ENCODE data around the gene ZNF467. TPM values are rescaled to one million over a fixed set of nuclear protein-coding genes. Genes with fewer than 3 reads are reported as not detected.

The ZNF467 gene
- total and polyA plus RNA-seq, 8 donors, result 6.3 to 18.6 (median 8.8) TPM

DNA sequence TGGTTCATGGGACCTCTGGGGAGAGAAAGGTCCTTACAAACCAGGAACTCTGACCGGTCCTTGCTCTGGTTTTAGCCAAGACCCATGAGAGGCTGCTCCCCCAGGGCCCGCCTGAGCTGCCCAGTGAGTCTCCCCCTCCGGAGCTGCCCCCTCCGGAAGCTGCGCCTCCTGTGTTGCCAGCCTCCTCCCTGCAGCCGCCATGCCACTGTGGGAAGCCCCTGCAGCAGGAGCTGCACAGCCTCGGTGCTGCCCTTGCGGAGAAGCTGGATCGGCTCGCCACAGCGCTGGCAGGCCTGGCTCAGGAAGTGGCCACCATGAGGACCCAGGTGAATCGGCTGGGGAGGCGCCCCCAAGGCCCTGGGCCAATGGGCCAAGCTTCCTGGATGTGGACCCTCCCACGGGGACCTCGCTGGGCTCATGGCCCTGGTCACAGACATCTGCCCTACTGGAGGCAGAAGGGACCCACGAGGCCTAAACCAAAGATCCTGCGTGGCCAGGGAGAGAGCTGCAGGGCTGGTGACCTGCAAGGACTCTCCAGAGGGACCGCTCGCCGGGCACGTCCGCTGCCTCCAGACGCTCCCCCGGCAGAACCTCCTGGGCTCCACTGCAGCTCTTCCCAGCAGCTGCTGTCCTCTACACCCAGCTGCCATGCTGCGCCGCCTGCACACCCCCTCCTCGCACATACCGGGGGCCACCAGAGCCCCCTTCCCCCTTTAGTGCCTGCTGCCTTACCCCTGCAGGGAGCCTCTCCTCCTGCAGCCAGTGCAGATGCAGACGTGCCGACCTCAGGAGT is 40.1 kb downstream of the ZNF467 start:
- DNase-seq, result peak in 1 of 6 donors; percentile 49
- 93 to 94% methylated on average over 29 to 30 of the region's 30 CpGs for WGBS, 2 donors
- H3K27ac ChIP-seq, result no peak overlapping the region

DNA sequence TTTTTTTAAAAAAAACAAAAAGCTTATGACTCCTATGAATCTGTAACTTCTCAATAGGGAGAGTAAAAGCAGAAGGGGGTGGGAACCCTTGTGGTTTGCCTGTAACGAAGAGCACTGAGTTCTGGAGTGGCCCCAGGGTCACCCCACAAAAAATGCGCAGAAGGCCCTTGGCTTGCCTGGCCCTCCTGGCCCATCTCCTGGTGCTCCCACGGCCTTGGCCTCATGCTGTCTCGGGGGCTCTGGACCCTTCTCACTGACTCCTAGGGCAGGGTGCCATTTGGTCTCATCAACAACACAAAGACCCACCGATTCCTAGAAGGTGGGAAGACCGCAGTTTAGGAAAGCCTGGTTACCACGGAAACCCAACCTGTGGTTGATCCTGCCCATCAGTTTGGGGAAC is 40.8 kb downstream of the ZNF467 start:
- Histone ChIP-seq H3K4me1 (no peaks in the 10 kb centered on the region), H3K36me3 (peaks cover 0 to 16% (median 0%) of the 10 kb centered on the region in 3 donors), H3K9me3 (no peaks in the 10 kb centered on the region), H3K4me3 (no peak overlapping the region), H3K27ac (no peak overlapping the region), H3K27me3 (no peaks in the 10 kb centered on the region)
- TF ChIP-seq, protein P1, sequence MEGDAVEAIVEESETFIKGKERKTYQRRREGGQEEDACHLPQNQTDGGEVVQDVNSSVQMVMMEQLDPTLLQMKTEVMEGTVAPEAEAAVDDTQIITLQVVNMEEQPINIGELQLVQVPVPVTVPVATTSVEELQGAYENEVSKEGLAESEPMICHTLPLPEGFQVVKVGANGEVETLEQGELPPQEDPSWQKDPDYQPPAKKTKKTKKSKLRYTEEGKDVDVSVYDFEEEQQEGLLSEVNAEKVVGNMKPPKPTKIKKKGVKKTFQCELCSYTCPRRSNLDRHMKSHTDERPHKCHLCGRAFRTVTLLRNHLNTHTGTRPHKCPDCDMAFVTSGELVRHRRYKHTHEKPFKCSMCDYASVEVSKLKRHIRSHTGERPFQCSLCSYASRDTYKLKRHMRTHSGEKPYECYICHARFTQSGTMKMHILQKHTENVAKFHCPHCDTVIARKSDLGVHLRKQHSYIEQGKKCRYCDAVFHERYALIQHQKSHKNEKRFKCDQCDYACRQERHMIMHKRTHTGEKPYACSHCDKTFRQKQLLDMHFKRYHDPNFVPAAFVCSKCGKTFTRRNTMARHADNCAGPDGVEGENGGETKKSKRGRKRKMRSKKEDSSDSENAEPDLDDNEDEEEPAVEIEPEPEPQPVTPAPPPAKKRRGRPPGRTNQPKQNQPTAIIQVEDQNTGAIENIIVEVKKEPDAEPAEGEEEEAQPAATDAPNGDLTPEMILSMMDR (IDR thresholded peaks at IDR 0.05), result no peak
- intact Hi-C loops (cut with DNase I), result no loop called here
- FAIRE-seq, result no peak
- 87 to 94% methylated on average over 7 of the region's 7 CpGs for WGBS, 2 donors
- no peak for ATAC-seq
- DNase-seq, result no peak

More for the DNA sequence above, 40.1 kb downstream of the ZNF467 start:
- peaks cover 0 to 16% (median 0%) of the 10 kb centered on the region in 3 donors for H3K36me3 ChIP-seq
- no peak for ATAC-seq
- H3K27me3 ChIP-seq, result no peaks in the 10 kb centered on the region
- intact Hi-C loops (cut with DNase I), result no loop called here
- no peaks in the 10 kb centered on the region for H3K4me1 ChIP-seq
- H3K9me3 ChIP-seq, result no peaks in the 10 kb centered on the region
- TF ChIP-seq, protein P1 (IDR thresholded peaks at IDR 0.05), result no peak
- no peak overlapping the region for H3K4me3 ChIP-seq
- no peak for FAIRE-seq

DNA sequence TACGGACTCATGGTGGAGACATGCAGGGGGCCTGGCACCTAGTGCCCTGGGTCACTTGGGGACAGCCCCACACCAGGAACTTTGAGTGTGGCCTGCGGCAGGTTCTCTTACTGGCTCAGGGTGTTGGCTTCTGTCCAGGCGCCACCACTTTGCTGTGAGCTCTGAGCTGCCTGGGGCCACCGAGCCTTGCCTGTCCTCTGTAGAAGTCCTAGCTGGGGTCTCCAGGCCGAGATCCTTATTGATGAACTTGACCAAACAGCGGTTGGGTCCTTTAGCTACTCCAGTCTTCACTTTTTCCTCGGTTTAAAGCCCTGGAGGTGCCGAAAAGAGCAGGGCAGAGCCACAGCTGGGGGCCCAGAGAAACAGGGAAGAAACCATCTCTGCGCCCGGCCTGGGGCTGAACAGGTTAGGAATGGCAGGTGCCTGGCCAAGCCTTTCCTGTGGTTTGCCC is 41.3 kb downstream of the ZNF467 start:
- FAIRE-seq, result no peak
- Histone ChIP-seq H3K4me3 (no peak overlapping the region), H3K4me1 (no peaks in the 10 kb centered on the region), H3K36me3 (peaks cover 0 to 16% (median 0%) of the 10 kb centered on the region in 3 donors), H3K27ac (no peak overlapping the region), H3K9me3 (no peaks in the 10 kb centered on the region), H3K27me3 (no peaks in the 10 kb centered on the region)
- WGBS, 2 donors, result 87% methylated on average over 10 of the region's 10 CpGs
- no peak for ATAC-seq
- TF ChIP-seq, protein P1 (IDR thresholded peaks at IDR 0.05), result no peak
- intact Hi-C loops (cut with DNase I), result no loop called here
- peak in 1 of 6 donors; percentile 52 for DNase-seq

DNA sequence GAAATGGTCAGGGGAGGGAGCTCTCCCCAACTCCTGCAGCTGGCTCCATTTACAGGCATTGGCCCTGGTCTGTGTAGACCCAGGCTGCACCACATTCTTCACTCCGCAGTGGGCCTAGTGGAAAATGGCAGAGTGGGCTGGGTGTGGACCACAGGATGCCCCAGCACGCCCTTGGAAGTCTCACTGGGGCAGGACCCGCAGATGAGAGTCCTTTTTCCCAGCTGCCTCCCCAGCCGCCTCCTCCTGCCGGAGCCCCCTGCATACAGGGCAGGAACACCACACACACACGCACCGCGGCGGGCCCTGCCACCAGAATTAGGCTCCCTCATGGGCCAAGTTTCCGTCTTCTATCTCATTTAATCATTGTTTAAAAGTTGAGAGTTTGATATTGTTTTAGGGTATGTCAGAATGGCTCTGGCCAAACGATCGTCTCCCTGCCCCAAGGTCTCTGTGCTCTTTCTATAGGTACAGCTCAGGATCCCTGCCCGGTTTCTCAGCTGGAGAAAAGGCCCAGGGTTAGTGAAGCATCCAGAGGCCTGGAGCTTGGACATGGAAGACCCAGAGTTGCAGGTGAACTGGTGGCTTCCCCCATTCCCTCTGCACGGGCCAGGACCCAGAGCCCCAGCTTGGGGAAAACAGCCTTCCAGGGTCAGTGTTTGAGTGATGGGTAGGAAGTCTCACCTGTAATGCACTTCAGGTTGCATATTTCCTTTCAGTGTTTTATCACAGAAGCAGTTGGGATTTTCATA is 42.0 kb downstream of the ZNF467 start:
- Histone ChIP-seq H3K27me3 (no peaks in the 10 kb centered on the region), H3K27ac (no peak overlapping the region), H3K4me3 (no peak overlapping the region), H3K9me3 (no peaks in the 10 kb centered on the region), H3K4me1 (no peaks in the 10 kb centered on the region), H3K36me3 (peaks cover 0 to 16% (median 0%) of the 10 kb centered on the region in 3 donors)
- ATAC-seq (no peak), FAIRE-seq (no peak), DNase-seq (peak in 1 of 6 donors; percentile 31)
- intact Hi-C loops (cut with DNase I), result no loop called here
- TF ChIP-seq, protein P1 (IDR thresholded peaks at IDR 0.05), result no peak
- WGBS, 2 donors, result 91 to 93% methylated on average over 14 of the region's 14 CpGs

Measured in pancreas (tissue), 10 donors.